Stimulated activated CD8-positive, alpha-beta memory T cell treated with anti-CD3 and anti-CD28 coated beads, Interleukin-15, amount 100 ng/mL, for 4 hours (primary cell): Measurements from ENCODE around the gene USP10.
"Not testable (repeated sequence)": the region's sequence is repeated elsewhere in the genome, so short reads cannot be mapped to it uniquely, and the experiment has no call there.

Experiments
- DNase-seq, 2 donors: peaks; one replicate each; pipeline ENCODE4 v3.0.0-alpha.2; 2020; ENCODE audit warnings: low read depth in 2 of 2

The USP10 gene

GRCh38 chr16:84673561-84673960 lies 26.2 kb upstream of the USP10 start:
- DNase-seq, result no peak

GRCh38 chr16:84675423-84675822 lies 24.4 kb upstream of the USP10 start:
- no peak for DNase-seq

- DNase-seq, result no peak
Observed at GRCh38 chr16:84675884-84676283, 23.9 kb upstream of the USP10 start.

- DNase-seq, result no peak
Observed at GRCh38 chr16:84677017-84677803, 22.6 kb upstream of the USP10 start.

- no peak for DNase-seq
Observed at GRCh38 chr16:84677849-84678248, 22.0 kb upstream of the USP10 start.

GRCh38 chr16:84678541-84678940 lies 21.3 kb upstream of the USP10 start:
- DNase-seq, result no peak

- DNase-seq, result no peak
Observed at GRCh38 chr16:84680165-84680842, 19.5 kb upstream of the USP10 start.

- DNase-seq, result no peak
Observed at GRCh38 chr16:84680843-84681629, 18.8 kb upstream of the USP10 start.

GRCh38 chr16:84683691-84684591 lies 15.9 kb upstream of the USP10 start:
- no peak for DNase-seq

- no peak for DNase-seq
Observed at GRCh38 chr16:84684592-84684965, 15.2 kb upstream of the USP10 start.

GRCh38 chr16:84685210-84685609 lies 14.6 kb upstream of the USP10 start:
- DNase-seq, result no peak

- DNase-seq, result no peak
Observed at GRCh38 chr16:84686707-84687298, 13.0 kb upstream of the USP10 start.

- no peak for DNase-seq
Observed at GRCh38 chr16:84687715-84688114, 12.1 kb upstream of the USP10 start.

GRCh38 chr16:84688163-84688562 lies 11.6 kb upstream of the USP10 start:
- not testable (repeated sequence) for DNase-seq

- no peak for DNase-seq
Observed at GRCh38 chr16:84689111-84689510, 10.7 kb upstream of the USP10 start.

- DNase-seq, result no peak
Observed at GRCh38 chr16:84690088-84690819, 9.5 kb upstream of the USP10 start.

GRCh38 chr16:84692451-84693214 lies 7.2 kb upstream of the USP10 start:
- no peak for DNase-seq

- DNase-seq, result not testable (repeated sequence)
Observed at GRCh38 chr16:84693869-84694268, 5.9 kb upstream of the USP10 start.

GRCh38 chr16:84694980-84695379 lies 4.8 kb upstream of the USP10 start:
- DNase-seq, result no peak
